B cell (primary cell): ENCODE results near the gene SMARCD3.

Experiments used
- CTCF ChIP-seq: fragments of 200-600 bp; IDR thresholded peaks from one replicate; pipeline ENCODE4 v1.8.0; 2022; ENCODE audit warnings: antibody characterized with exemption, mild to moderate bottlenecking
- EZH2 ChIP-seq: IDR thresholded peaks from 2 replicates; pipeline ENCODE4 v1.6.1; 2012; ENCODE audit warnings: borderline replicate concordance, low read depth, mild to moderate bottlenecking, moderate library complexity, low read length; ENCODE audit not compliant: insufficient read depth, poor library complexity, severe bottlenecking

GRCh38 chr7:151277631-151278030 lies 29.1 kb upstream of the SMARCD3 start:
- no peak for TF ChIP-seq CTCF
- TF ChIP-seq EZH2, result no peak
